ENCODE results near the gene ZFAND6. TPM values are rescaled to one million over a fixed set of nuclear protein-coding genes. Genes with fewer than 3 reads are reported as not detected.

Gene ZFAND6
- polyA plus RNA-seq, 3 donors = 41.6 to 106 (median 99.6) TPM

GRCh38 chr15:80171787-80172186, 112.3 kb downstream of the ZFAND6 start:
- Histone ChIP-seq H3K79me2 (ENCODE audit: insufficient read depth, low read length) (no peaks in the 10 kb centered on the region), H3K4me1 (ENCODE audit: control insufficient read depth in 1 of 2, insufficient read depth in 2 of 2, low read length in 2 of 2) (no peaks in the 10 kb centered on the region), H3K36me3 (replicated peaks in 1 of 2; ENCODE audit: control insufficient read depth in 1 of 2, insufficient read depth in 2 of 2, low read length in 2 of 2) (peaks cover 27 to 55% of the 10 kb centered on the region in 2 donors), H4K20me1 (ENCODE audit: insufficient read depth, low read length) (no peaks in the 10 kb centered on the region), H3K4me3 (replicated peaks in 1 of 3; ENCODE audit: low read depth in 2 of 3, low read length in 3 of 3) (no peak overlapping the region), H3K27ac (ENCODE audit: low read depth in 1 of 2, low read length in 2 of 2) (no peak overlapping the region), H3K27me3 (ENCODE audit: control insufficient read depth in 2 of 2, insufficient read depth in 2 of 2, low read length in 2 of 2) (no peaks in the 10 kb centered on the region), H3K9me3 (replicated peaks in 1 of 2; ENCODE audit: control insufficient read depth in 1 of 2, insufficient read depth in 1 of 2, low read length in 2 of 2) (no peaks in the 10 kb centered on the region), H3K9ac (ENCODE audit: insufficient read depth, low read length, poor library complexity, severe bottlenecking) (no peak overlapping the region), H2AFZ (ENCODE audit: insufficient read depth, low read depth, low read length, poor library complexity, severe bottlenecking) (no peak overlapping the region), H3K4me2 (replicated peaks; ENCODE audit: extremely low read depth, low read length, poor library complexity, severe bottlenecking) (no peak overlapping the region)
- peaks cover 39 to 78% of the 10 kb centered on the region in 2 donors for H3K36me3 Mint-ChIP-seq
- WGBS (ENCODE audit: insufficient coverage) = 98% methylated on average over 4 of the region's 4 CpGs
- no peak for DNase-seq
- peaks cover 0 to 1% (median 1%) of the 10 kb centered on the region in 3 donors for H3K27me3 Mint-ChIP-seq (ENCODE audit: low read depth in 3 of 3)
- H3K4me3 Mint-ChIP-seq = no peak overlapping the region
- no peak for TF ChIP-seq CTCF (IDR thresholded peaks at IDR 0.05)
- H3K27ac Mint-ChIP-seq = peak overlapping the region in 4 of 7 donors; percentile 17 to 81 (median 40)
- no peaks in the 10 kb centered on the region for H3K4me1 Mint-ChIP-seq
- H3K9me3 Mint-ChIP-seq = no peaks in the 10 kb centered on the region
- intact Hi-C loops (cut with micrococcal nuclease) = no loop called here

- no peaks in the 10 kb centered on the region for H3K79me2 ChIP-seq (ENCODE audit: insufficient read depth, low read length)
- H3K9ac ChIP-seq (ENCODE audit: insufficient read depth, low read length, poor library complexity, severe bottlenecking) = no peak overlapping the region
Observed at GRCh38 chr15:80172401-80172800, 112.9 kb downstream of the ZFAND6 start.

More at GRCh38 chr15:80172401-80172800, 112.9 kb downstream of the ZFAND6 start:
- peaks cover 5% of the 10 kb centered on the region for H3K4me1 Mint-ChIP-seq
- Histone ChIP-seq H3K36me3 (replicated peaks in 1 of 2; ENCODE audit: control insufficient read depth in 1 of 2, insufficient read depth in 2 of 2, low read length in 2 of 2) (peaks cover 28 to 61% of the 10 kb centered on the region in 2 donors), H3K4me1 (ENCODE audit: control insufficient read depth in 1 of 2, insufficient read depth in 2 of 2, low read length in 2 of 2) (peaks cover 0 to 4% of the 10 kb centered on the region in 2 donors), H3K9me3 (replicated peaks in 1 of 2; ENCODE audit: control insufficient read depth in 1 of 2, insufficient read depth in 1 of 2, low read length in 2 of 2) (no peaks in the 10 kb centered on the region), H3K27ac (ENCODE audit: low read depth in 1 of 2, low read length in 2 of 2) (no peak overlapping the region), H3K4me2 (replicated peaks; ENCODE audit: extremely low read depth, low read length, poor library complexity, severe bottlenecking) (no peak overlapping the region), H4K20me1 (ENCODE audit: insufficient read depth, low read length) (no peaks in the 10 kb centered on the region), H3K4me3 (replicated peaks in 1 of 3; ENCODE audit: low read depth in 2 of 3, low read length in 3 of 3) (no peak overlapping the region), H2AFZ (ENCODE audit: insufficient read depth, low read depth, low read length, poor library complexity, severe bottlenecking) (no peak overlapping the region), H3K27me3 (ENCODE audit: control insufficient read depth in 2 of 2, insufficient read depth in 2 of 2, low read length in 2 of 2) (no peaks in the 10 kb centered on the region)
- WGBS (ENCODE audit: insufficient coverage) = 91% methylated on average over 2 of the region's 8 CpGs
- TF ChIP-seq CTCF (IDR thresholded peaks at IDR 0.05) = no peak
- peaks cover 0 to 1% (median 1%) of the 10 kb centered on the region in 3 donors for H3K27me3 Mint-ChIP-seq (ENCODE audit: low read depth in 3 of 3)
- H3K4me3 Mint-ChIP-seq = no peak overlapping the region
- H3K9me3 Mint-ChIP-seq = no peaks in the 10 kb centered on the region
- intact Hi-C loops (cut with micrococcal nuclease) = no loop called here
- H3K27ac Mint-ChIP-seq = peak overlapping the region in 1 of 7 donors; percentile 42
- H3K36me3 Mint-ChIP-seq = peaks cover 43 to 81% of the 10 kb centered on the region in 2 donors
- DNase-seq = no peak

Measured in CD14-positive monocyte (primary cell).